ENCODE results near the gene SLC35G4. TPM values are rescaled to one million over a fixed set of nuclear protein-coding genes. Genes with fewer than 3 reads are reported as not detected.

Gene SLC35G4
- total and polyA plus RNA-seq, 8 donors = not detected

DNA sequence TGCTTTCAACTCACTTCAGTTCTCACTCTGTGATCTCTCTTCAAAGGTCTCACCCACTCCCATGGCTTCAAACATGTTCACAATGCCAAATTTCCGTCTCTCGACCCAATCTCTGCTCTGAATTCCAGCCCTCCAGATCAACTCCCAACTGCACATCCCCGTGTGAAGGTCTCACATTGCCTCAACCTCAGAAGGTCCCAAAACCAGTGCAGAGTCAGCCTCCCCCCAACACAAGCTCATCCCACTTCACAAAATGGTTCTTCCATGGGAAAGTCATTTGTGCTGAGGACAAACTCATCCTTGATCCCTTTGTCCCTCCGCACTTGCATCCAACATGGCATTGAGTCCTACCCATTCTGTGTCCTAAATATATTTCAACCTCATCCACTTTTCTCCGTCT lies 48.6 kb downstream of the SLC35G4 start:
- no peak for TF ChIP-seq EP300 (IDR thresholded peaks at IDR 0.05)
- no peak for TF ChIP-seq POLR2AphosphoS5 (IDR thresholded peaks at IDR 0.05)
- no peak for TF ChIP-seq POLR2A (IDR thresholded peaks at IDR 0.05)
- TF ChIP-seq, protein P1, sequence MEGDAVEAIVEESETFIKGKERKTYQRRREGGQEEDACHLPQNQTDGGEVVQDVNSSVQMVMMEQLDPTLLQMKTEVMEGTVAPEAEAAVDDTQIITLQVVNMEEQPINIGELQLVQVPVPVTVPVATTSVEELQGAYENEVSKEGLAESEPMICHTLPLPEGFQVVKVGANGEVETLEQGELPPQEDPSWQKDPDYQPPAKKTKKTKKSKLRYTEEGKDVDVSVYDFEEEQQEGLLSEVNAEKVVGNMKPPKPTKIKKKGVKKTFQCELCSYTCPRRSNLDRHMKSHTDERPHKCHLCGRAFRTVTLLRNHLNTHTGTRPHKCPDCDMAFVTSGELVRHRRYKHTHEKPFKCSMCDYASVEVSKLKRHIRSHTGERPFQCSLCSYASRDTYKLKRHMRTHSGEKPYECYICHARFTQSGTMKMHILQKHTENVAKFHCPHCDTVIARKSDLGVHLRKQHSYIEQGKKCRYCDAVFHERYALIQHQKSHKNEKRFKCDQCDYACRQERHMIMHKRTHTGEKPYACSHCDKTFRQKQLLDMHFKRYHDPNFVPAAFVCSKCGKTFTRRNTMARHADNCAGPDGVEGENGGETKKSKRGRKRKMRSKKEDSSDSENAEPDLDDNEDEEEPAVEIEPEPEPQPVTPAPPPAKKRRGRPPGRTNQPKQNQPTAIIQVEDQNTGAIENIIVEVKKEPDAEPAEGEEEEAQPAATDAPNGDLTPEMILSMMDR (IDR thresholded peaks at IDR 0.05) = no peak
- no peaks in the 10 kb centered on the region for H3K36me3 ChIP-seq
- H3K27me3 ChIP-seq = peaks cover 0 to 59% (median 21%) of the 10 kb centered on the region in 3 donors
- intact Hi-C loops (cut with DNase I; ENCODE audit: low total_unique reads) = no loop called here
- 82 to 89% (median 87%) methylated on average over 5 of the region's 5 CpGs for WGBS, 5 donors
- no peak overlapping the region for H3K4me3 ChIP-seq
- H3K9me3 ChIP-seq = no peaks in the 10 kb centered on the region
- DNase-seq = no peak
- H3K4me1 ChIP-seq = peaks cover 0 to 9% (median 4%) of the 10 kb centered on the region in 4 donors
- H3K27ac ChIP-seq = no peak overlapping the region

DNA sequence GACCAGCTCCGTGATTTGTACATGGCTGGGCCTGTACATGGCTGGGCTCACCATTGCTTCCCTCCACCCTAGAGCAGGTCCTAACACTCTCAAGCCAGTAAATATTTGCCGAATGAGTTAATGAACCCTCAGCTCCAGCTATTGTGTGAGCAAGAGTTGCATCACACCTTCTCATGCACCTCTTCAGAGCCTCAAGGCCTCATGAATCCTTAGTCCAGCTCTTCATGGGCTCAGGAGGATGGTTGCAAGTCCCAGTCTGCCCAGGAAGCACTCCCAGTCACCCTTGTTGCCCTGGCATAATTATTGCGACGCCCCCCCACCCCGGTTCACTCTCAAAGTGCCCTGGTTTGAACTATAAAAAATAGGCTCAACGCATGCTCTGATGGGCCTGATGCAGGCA lies 49.6 kb downstream of the SLC35G4 start:
- H3K36me3 ChIP-seq = no peaks in the 10 kb centered on the region
- TF ChIP-seq, protein P1 (IDR thresholded peaks at IDR 0.05) = no peak
- no peak for TF ChIP-seq EP300 (IDR thresholded peaks at IDR 0.05)
- no peak for TF ChIP-seq POLR2AphosphoS5 (IDR thresholded peaks at IDR 0.05)
- TF ChIP-seq POLR2A (IDR thresholded peaks at IDR 0.05) = no peak
- H3K27ac ChIP-seq = no peak overlapping the region
- intact Hi-C loops (cut with DNase I; ENCODE audit: low total_unique reads) = no loop called here
- WGBS, 5 donors = 72 to 85% (median 79%) methylated on average over 6 of the region's 6 CpGs
- H3K4me3 ChIP-seq = no peak overlapping the region
- DNase-seq = no peak
- peaks cover 0 to 55% (median 14%) of the 10 kb centered on the region in 3 donors for H3K27me3 ChIP-seq
- H3K4me1 ChIP-seq = peaks cover 0 to 9% (median 4%) of the 10 kb centered on the region in 4 donors
- H3K9me3 ChIP-seq = no peaks in the 10 kb centered on the region

Small RNA genes lying within 50 kb of the gene (small RNA-seq; reads per million reads assigned to genes)
- gene AP001120.4 = 0 reads per million in 4 donors

Other genes starting within 250 kb of the SLC35G4 start
- 1 to 10 TPM in 3 of 5 donors, under 1 TPM in 2; under 0.01 to 6.7 (median 5.3) TPM for gene GNAL, start 79.7 kb downstream of the SLC35G4 start, total RNA-seq
- gene GNAL, start 79.7 kb downstream of the SLC35G4 start, polyA plus RNA-seq = 1 to 10 TPM; 1.1 to 2.1 (median 1.4) TPM
- gene CHMP1B, start 241.8 kb downstream of the SLC35G4 start, total RNA-seq = 10 to 100 TPM; 17.9 to 96.0 (median 34.2) TPM
- 10 to 100 TPM; 37.0 to 45.8 (median 42.0) TPM for gene CHMP1B, start 241.8 kb downstream of the SLC35G4 start, polyA plus RNA-seq